ENCODE results near the gene ANAPC16.

ANAPC16 gene

GRCh38 chr10:72175149-72175548, 40.7 kb upstream of the ANAPC16 start:
- no peaks in the 10 kb centered on the region for H3K9me3 ChIP-seq (ENCODE audit: insufficient read depth, low read depth, low read length)
- no peak overlapping the region for H2BK120ac ChIP-seq (ENCODE audit: insufficient read depth, low read length, poor library complexity)
- H2BK5ac ChIP-seq (ENCODE audit: low read depth, low read length, poor library complexity) = no peak overlapping the region
- H4K8ac ChIP-seq (ENCODE audit: low read depth, low read length) = no peak overlapping the region
- no peak overlapping the region for H2BK12ac ChIP-seq (ENCODE audit: low read length)
- H3K4ac ChIP-seq (ENCODE audit: low read depth, low read length) = no peak overlapping the region
- H3K4me3 ChIP-seq (ENCODE audit: low read depth, low read length) = no peak overlapping the region
- peaks cover 9% of the 10 kb centered on the region for H3K79me1 ChIP-seq (ENCODE audit: low read length)
- no CpG with 5 or more reads among the region's 1 CpG for WGBS (ENCODE audit: extremely low coverage, insufficient coverage, insufficient read length)
- peaks cover 0 to 2% of the 10 kb centered on the region in 2 experiments for H3K36me3 ChIP-seq (ENCODE audit: control insufficient read depth in 1 of 2, insufficient read depth in 2 of 2, low read length in 2 of 2)
- H4K91ac ChIP-seq (ENCODE audit: low read depth, low read length) = no peak overlapping the region
- H4K12ac ChIP-seq (ENCODE audit: low read depth, low read length) = no peak overlapping the region
- H2AK5ac ChIP-seq (ENCODE audit: low read length) = no peak overlapping the region
- H3K27ac ChIP-seq (ENCODE audit: low read depth, low read length) = no peak overlapping the region
- no peak overlapping the region for H3K23ac ChIP-seq (ENCODE audit: low read length)
- peaks cover 6 to 7% of the 10 kb centered on the region in 2 experiments for H3K4me1 ChIP-seq (ENCODE audit: control insufficient read depth in 1 of 2, insufficient read depth in 2 of 2, low read length in 2 of 2)
- H3K27me3 ChIP-seq (ENCODE audit: insufficient read depth, low read length) = no peaks in the 10 kb centered on the region
- no peak for DNase-seq
- H3K18ac ChIP-seq (ENCODE audit: low read length) = no peak overlapping the region
- no peak overlapping the region for H3K14ac ChIP-seq (ENCODE audit: low read length)
- no peak overlapping the region for H3K4me2 ChIP-seq (ENCODE audit: low read length)
- no peak overlapping the region for H2AFZ ChIP-seq (ENCODE audit: insufficient read depth, low read length, poor library complexity)
- H3K79me2 ChIP-seq (ENCODE audit: control insufficient read depth, insufficient read depth, low read length, poor library complexity) = no peaks in the 10 kb centered on the region
- H3K9ac ChIP-seq (ENCODE audit: low read length) = no peak overlapping the region

DNA sequence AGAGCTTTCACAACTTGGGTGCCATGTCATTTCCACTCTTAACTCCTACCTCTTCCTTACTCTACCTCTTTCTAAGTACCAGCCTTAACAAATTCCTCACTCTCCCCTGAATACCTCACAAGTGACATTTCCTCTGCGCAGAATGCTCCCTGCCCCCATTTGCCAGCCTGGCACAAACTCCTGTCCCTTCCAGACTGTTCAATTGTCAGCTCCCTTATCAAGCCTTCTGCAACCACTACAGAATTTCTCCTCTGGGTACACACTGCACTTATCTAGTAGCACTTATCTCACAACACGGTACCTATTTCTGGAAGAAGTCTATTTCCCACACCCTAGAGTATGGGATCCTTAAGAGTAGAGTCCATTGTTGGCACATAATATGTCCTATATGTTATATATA, 39.1 kb upstream of the ANAPC16 start:
- Histone ChIP-seq H4K91ac (ENCODE audit: low read depth, low read length) (no peak overlapping the region), H3K4me3 (ENCODE audit: low read depth, low read length) (no peak overlapping the region), H2AFZ (ENCODE audit: insufficient read depth, low read length, poor library complexity) (no peak overlapping the region), H3K4me1 (ENCODE audit: control insufficient read depth in 1 of 2, insufficient read depth in 2 of 2, low read length in 2 of 2) (peaks cover 2 to 3% of the 10 kb centered on the region in 2 experiments), H3K79me1 (ENCODE audit: low read length) (peaks cover 5% of the 10 kb centered on the region), H2BK12ac (ENCODE audit: low read length) (no peak overlapping the region), H3K4me2 (ENCODE audit: low read length) (no peak overlapping the region), H3K27me3 (ENCODE audit: insufficient read depth, low read length) (no peaks in the 10 kb centered on the region), H4K8ac (ENCODE audit: low read depth, low read length) (no peak overlapping the region), H2BK120ac (ENCODE audit: insufficient read depth, low read length, poor library complexity) (no peak overlapping the region), H2AK5ac (ENCODE audit: low read length) (no peak overlapping the region), H2BK5ac (ENCODE audit: low read depth, low read length, poor library complexity) (no peak overlapping the region), H3K14ac (ENCODE audit: low read length) (no peak overlapping the region), H4K12ac (ENCODE audit: low read depth, low read length) (no peak overlapping the region), H3K27ac (ENCODE audit: low read depth, low read length) (no peak overlapping the region), H3K9ac (ENCODE audit: low read length) (no peak overlapping the region), H3K79me2 (ENCODE audit: control insufficient read depth, insufficient read depth, low read length, poor library complexity) (no peaks in the 10 kb centered on the region), H3K9me3 (ENCODE audit: insufficient read depth, low read depth, low read length) (no peaks in the 10 kb centered on the region), H3K23ac (ENCODE audit: low read length) (no peak overlapping the region), H3K18ac (ENCODE audit: low read length) (no peak overlapping the region), H3K36me3 (ENCODE audit: control insufficient read depth in 1 of 2, insufficient read depth in 2 of 2, low read length in 2 of 2) (peaks cover 2% of the 10 kb centered on the region in 2 experiments), H3K4ac (ENCODE audit: low read depth, low read length) (no peak overlapping the region)
- no CpG with 5 or more reads among the region's 2 CpGs for WGBS (ENCODE audit: extremely low coverage, insufficient coverage, insufficient read length)
- no peak for DNase-seq

- Histone ChIP-seq H3K14ac (ENCODE audit: low read length) (no peak overlapping the region), H2BK12ac (ENCODE audit: low read length) (no peak overlapping the region), H4K12ac (ENCODE audit: low read depth, low read length) (no peak overlapping the region), H3K9me3 (ENCODE audit: insufficient read depth, low read depth, low read length) (no peaks in the 10 kb centered on the region), H4K8ac (ENCODE audit: low read depth, low read length) (no peak overlapping the region), H2BK5ac (ENCODE audit: low read depth, low read length, poor library complexity) (no peak overlapping the region), H3K4ac (ENCODE audit: low read depth, low read length) (no peak overlapping the region), H3K79me1 (ENCODE audit: low read length) (peaks cover 3% of the 10 kb centered on the region), H3K36me3 (ENCODE audit: control insufficient read depth in 1 of 2, insufficient read depth in 2 of 2, low read length in 2 of 2) (peaks cover 2 to 6% of the 10 kb centered on the region in 2 experiments), H3K4me3 (ENCODE audit: low read depth, low read length) (no peak overlapping the region), H3K4me1 (ENCODE audit: control insufficient read depth in 1 of 2, insufficient read depth in 2 of 2, low read length in 2 of 2) (no peaks in the 10 kb centered on the region), H4K91ac (ENCODE audit: low read depth, low read length) (no peak overlapping the region), H2BK120ac (ENCODE audit: insufficient read depth, low read length, poor library complexity) (no peak overlapping the region), H3K18ac (ENCODE audit: low read length) (no peak overlapping the region), H2AK5ac (ENCODE audit: low read length) (no peak overlapping the region), H2AFZ (ENCODE audit: insufficient read depth, low read length, poor library complexity) (no peak overlapping the region), H3K27me3 (ENCODE audit: insufficient read depth, low read length) (no peaks in the 10 kb centered on the region), H3K27ac (ENCODE audit: low read depth, low read length) (no peak overlapping the region), H3K23ac (ENCODE audit: low read length) (no peak overlapping the region), H3K79me2 (ENCODE audit: control insufficient read depth, insufficient read depth, low read length, poor library complexity) (no peaks in the 10 kb centered on the region), H3K9ac (ENCODE audit: low read length) (no peak overlapping the region), H3K4me2 (ENCODE audit: low read length) (no peak overlapping the region)
- WGBS (ENCODE audit: extremely low coverage, insufficient coverage, insufficient read length) = no CpG with 5 or more reads among the region's 2 CpGs
- no peak for DNase-seq
These were observed 38.4 kb upstream of the ANAPC16 start for GRCh38 chr10:72177454-72177853.

DNA sequence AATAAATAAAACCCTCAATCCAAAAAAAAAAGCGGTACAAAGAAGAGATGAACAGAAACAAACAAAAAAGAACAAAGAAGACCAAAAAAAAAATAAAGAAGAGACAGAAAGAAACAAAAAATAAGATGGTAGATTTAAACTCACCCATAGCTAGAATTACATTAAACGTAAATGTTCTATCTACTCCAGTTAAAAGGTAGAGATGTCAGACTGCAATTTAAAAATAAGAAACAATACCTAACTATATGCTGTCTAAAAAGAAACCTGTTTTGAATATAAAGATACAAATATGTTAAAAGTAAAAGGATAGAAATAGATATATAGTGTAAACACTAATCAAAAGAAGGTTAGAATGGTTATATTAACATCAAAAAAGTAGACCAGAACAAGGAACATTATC, 31.7 kb upstream of the ANAPC16 start:
- WGBS (ENCODE audit: extremely low coverage, insufficient coverage, insufficient read length) = no CpG with 5 or more reads among the region's 2 CpGs
- H2BK120ac ChIP-seq (ENCODE audit: insufficient read depth, low read length, poor library complexity) = no peak overlapping the region

More for the DNA sequence above, 31.7 kb upstream of the ANAPC16 start:
- H4K8ac ChIP-seq (ENCODE audit: low read depth, low read length) = no peak overlapping the region
- no peak overlapping the region for H3K18ac ChIP-seq (ENCODE audit: low read length)
- no peak for DNase-seq
- no peak overlapping the region for H2AK5ac ChIP-seq (ENCODE audit: low read length)
- H2BK5ac ChIP-seq (ENCODE audit: low read depth, low read length, poor library complexity) = no peak overlapping the region
- no peaks in the 10 kb centered on the region for H3K9me3 ChIP-seq (ENCODE audit: insufficient read depth, low read depth, low read length)
- H3K4me1 ChIP-seq (ENCODE audit: control insufficient read depth in 1 of 2, insufficient read depth in 2 of 2, low read length in 2 of 2) = no peaks in the 10 kb centered on the region
- H3K27ac ChIP-seq (ENCODE audit: low read depth, low read length) = no peak overlapping the region
- H3K4me2 ChIP-seq (ENCODE audit: low read length) = no peak overlapping the region
- no peaks in the 10 kb centered on the region for H3K79me1 ChIP-seq (ENCODE audit: low read length)
- H3K14ac ChIP-seq (ENCODE audit: low read length) = no peak overlapping the region
- H4K12ac ChIP-seq (ENCODE audit: low read depth, low read length) = no peak overlapping the region
- no peak overlapping the region for H4K91ac ChIP-seq (ENCODE audit: low read depth, low read length)
- no peak overlapping the region for H2BK12ac ChIP-seq (ENCODE audit: low read length)
- no peaks in the 10 kb centered on the region for H3K27me3 ChIP-seq (ENCODE audit: insufficient read depth, low read length)
- no peak overlapping the region for H3K9ac ChIP-seq (ENCODE audit: low read length)
- H3K4me3 ChIP-seq (ENCODE audit: low read depth, low read length) = no peak overlapping the region
- peaks cover 2 to 9% of the 10 kb centered on the region in 2 experiments for H3K36me3 ChIP-seq (ENCODE audit: control insufficient read depth in 1 of 2, insufficient read depth in 2 of 2, low read length in 2 of 2)
- H3K4ac ChIP-seq (ENCODE audit: low read depth, low read length) = no peak overlapping the region
- H3K23ac ChIP-seq (ENCODE audit: low read length) = no peak overlapping the region
- H2AFZ ChIP-seq (ENCODE audit: insufficient read depth, low read length, poor library complexity) = no peak overlapping the region
- H3K79me2 ChIP-seq (ENCODE audit: control insufficient read depth, insufficient read depth, low read length, poor library complexity) = no peaks in the 10 kb centered on the region
